NCI-H345 treated with DMSO at 0.1 percent for 48 hours (cell line): ENCODE results near the gene MOCS1.

Experiments used
- DNase-seq: peaks from one replicate; lab custom pipeline; 2025; ENCODE audit not compliant: unreplicated experiment; lab: John Stamatoyannopoulos, UW

The MOCS1 gene

GRCh38 chr6:39881851-39882530, 52.3 kb downstream of the MOCS1 start:
- no peak for DNase-seq

GRCh38 chr6:39880594-39880993, 53.7 kb downstream of the MOCS1 start:
- DNase-seq, result no peak

- no peak for DNase-seq
These were observed 54.7 kb downstream of the MOCS1 start for GRCh38 chr6:39879535-39879934.

- DNase-seq, result no peak
These were observed 57.4 kb downstream of the MOCS1 start for GRCh38 chr6:39876826-39877225.

GRCh38 chr6:39876111-39876510, 58.2 kb downstream of the MOCS1 start:
- DNase-seq, result no peak

- DNase-seq, result no peak
These were observed 60.8 kb downstream of the MOCS1 start for GRCh38 chr6:39873439-39873838.

DNA sequence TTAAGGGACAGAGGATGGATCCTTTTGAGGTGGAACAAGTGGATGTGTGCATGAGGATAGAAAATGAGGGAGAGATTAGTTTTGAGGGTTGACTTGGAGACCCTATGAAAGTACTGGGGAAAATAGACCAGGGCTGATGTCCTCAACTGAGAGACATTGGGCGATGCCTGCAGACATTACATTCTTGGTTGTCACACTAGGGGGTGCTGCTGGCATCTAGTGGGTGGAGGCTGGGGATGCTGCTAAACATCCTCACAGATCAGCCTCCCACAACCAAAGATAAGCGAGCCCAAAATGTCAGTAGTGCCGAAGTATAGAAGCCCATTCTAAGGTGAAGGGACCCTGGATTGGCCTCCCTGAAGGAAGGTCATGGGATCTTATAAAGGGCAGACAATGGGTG, 63.3 kb downstream of the MOCS1 start:
- DNase-seq, result no peak

- DNase-seq, result no peak
These were observed 66.7 kb downstream of the MOCS1 start for GRCh38 chr6:39867592-39867991.

GRCh38 chr6:39865011-39865888, 69.0 kb downstream of the MOCS1 start:
- no peak for DNase-seq

GRCh38 chr6:39861663-39862062, 72.6 kb downstream of the MOCS1 start:
- DNase-seq, result no peak

DNA sequence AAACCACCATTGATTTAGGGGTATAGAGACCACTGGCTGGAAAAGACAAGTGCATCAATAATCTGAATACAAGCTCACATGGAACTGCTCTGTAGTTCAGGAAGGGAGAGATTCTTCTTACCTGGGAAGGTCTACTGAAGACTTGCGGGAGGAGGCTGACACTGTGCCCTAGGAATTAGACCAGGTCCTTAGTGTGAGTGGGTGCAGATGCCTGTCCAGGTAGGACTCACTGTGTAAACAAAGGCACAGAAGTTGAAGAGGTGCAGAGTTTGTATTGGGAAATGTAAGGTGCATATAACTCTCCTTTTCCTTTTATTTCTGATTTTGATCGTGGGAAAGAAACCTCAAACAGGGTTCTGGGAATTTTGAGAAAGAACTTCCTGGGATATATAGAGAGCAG, 75.2 kb downstream of the MOCS1 start:
- no peak for DNase-seq

GRCh38 chr6:39855356-39855995, 78.8 kb downstream of the MOCS1 start:
- no peak for DNase-seq
